HepG2 (cell line): Measurements from ENCODE around the gene VWCE. TPM values are rescaled to one million over a fixed set of nuclear protein-coding genes. Genes with fewer than 3 reads are reported as not detected.

Experiments used
- ARID3A ChIP-seq: IDR thresholded peaks from 2 replicates; pipeline ENCODE4 v1.6.1; 2012; ENCODE audit warnings: low read depth, low read length, improper control_type of control experiment
- CREB1 ChIP-seq, 2 experiments: fragments of 450-650 bp in 1 of 2; IDR thresholded peaks; 2 replicates each; pipeline ENCODE4 v1.6.1; 2016 to 2017; ENCODE audit warnings: control low read depth in 1 of 2, mild to moderate bottlenecking in 1 of 2, missing compliant biosample characterization in 1 of 2, missing genetic modification characterization in 1 of 2
- DDIT3 ChIP-seq: sonication (generic); formaldehyde crosslinking; IDR thresholded peaks from 2 replicates; pipeline ENCODE4 v1.4.0; 2020; ENCODE audit warnings: mild to moderate bottlenecking, missing genetic modification reagents
- EHMT2 ChIP-seq: fragments of 200-600 bp; sonication (generic); IDR thresholded peaks from 2 replicates; pipeline ENCODE4 v1.7.0; 2017; ENCODE audit warnings: antibody characterized with exemption, low read depth, low read length, borderline replicate concordance
- HNRNPL ChIP-seq: fragments of 200-400 bp; formaldehyde crosslinking; IDR thresholded peaks from 2 replicates; pipeline ENCODE4 v1.6.1; 2017; ENCODE audit warnings: mild to moderate bottlenecking, low read depth, low read length
- HOXA5 ChIP-seq: sonication (generic); formaldehyde crosslinking; IDR thresholded peaks from 2 replicates; pipeline ENCODE4 v1.4.0; 2020; ENCODE audit warnings: missing genetic modification reagents
- HOXA9 ChIP-seq: sonication (generic); formaldehyde crosslinking; IDR thresholded peaks from 2 replicates; pipeline ENCODE4 v1.8.1; 2022; ENCODE audit warnings: missing genetic modification reagents, mild to moderate bottlenecking, moderate library complexity, borderline replicate concordance
- KMT2B ChIP-seq: IDR thresholded peaks from 2 replicates; pipeline ENCODE4 v1.6.1; 2016; ENCODE audit warnings: missing genetic modification reagents, missing compliant biosample characterization
- PCBP1 ChIP-seq: fragments of 200-400 bp; formaldehyde crosslinking; IDR thresholded peaks from 2 replicates; pipeline ENCODE4 v1.6.1; 2017; ENCODE audit warnings: mild to moderate bottlenecking, low read depth, low read length, borderline replicate concordance
- PHF5A ChIP-seq: IDR thresholded peaks from one replicate; pipeline ENCODE4 v1.6.1; 2018; ENCODE audit warnings: low read depth, missing genetic modification reagents; ENCODE audit not compliant: unreplicated experiment
- POLR2A ChIP-seq, 2 experiments: IDR thresholded peaks; 2 replicates each; pipeline ENCODE4 v1.6.1; 2011; ENCODE audit warnings: low read depth in 2 of 2, low read length in 2 of 2, mild to moderate bottlenecking in 1 of 2, moderate library complexity in 1 of 2; ENCODE audit not compliant: insufficient read depth in 1 of 2
- REL ChIP-seq: sonication (generic); formaldehyde crosslinking; conservative IDR thresholded peaks from 2 replicates; pipeline ENCODE4 v1.8.0; 2022; ENCODE audit warnings: mild to moderate bottlenecking, missing genetic modification reagents, moderate library complexity
- SIN3B ChIP-seq: fragments of 150-350 bp; IDR thresholded peaks from 2 replicates; pipeline ENCODE4 v1.6.1; 2014; ENCODE audit warnings: low read length
- SRSF1 ChIP-seq: fragments of 200-400 bp; formaldehyde crosslinking; optimal IDR thresholded peaks from 2 replicates; pipeline ENCODE3; 2017; ENCODE audit warnings: mild to moderate bottlenecking, low read depth, low read length, moderate library complexity
- ZNF12 ChIP-seq: sonication (generic); formaldehyde crosslinking; IDR thresholded peaks from 2 replicates; pipeline ENCODE4 v1.5.0; 2020; ENCODE audit warnings: missing genetic modification reagents
- ZNF292 ChIP-seq: sonication (generic); formaldehyde crosslinking; IDR thresholded peaks from 2 replicates; pipeline ENCODE4 v1.8.1; 2022; ENCODE audit warnings: mild to moderate bottlenecking, low read depth, missing genetic modification reagents, borderline replicate concordance
- ZNF350 ChIP-seq: sonication (generic); formaldehyde crosslinking; IDR thresholded peaks from 2 replicates; pipeline ENCODE4 v1.4.0; 2020; ENCODE audit warnings: mild to moderate bottlenecking, low read depth, missing genetic modification reagents, borderline replicate concordance
- ZNF598 ChIP-seq: sonication (generic); formaldehyde crosslinking; IDR thresholded peaks from 2 replicates; pipeline ENCODE4 v1.5.1; 2020; ENCODE audit warnings: mild to moderate bottlenecking, missing genetic modification reagents, borderline replicate concordance
- ZNF629 ChIP-seq: sonication (generic); formaldehyde crosslinking; conservative IDR thresholded peaks from 2 replicates; pipeline ENCODE4 v1.5.0; 2020; ENCODE audit warnings: missing genetic modification reagents
- ZNF639 ChIP-seq: conservative IDR thresholded peaks from 2 replicates; pipeline ENCODE4 v1.6.1; 2018; ENCODE audit warnings: missing genetic modification reagents
- ZNF737 ChIP-seq: sonication (generic); formaldehyde crosslinking; IDR thresholded peaks from 2 replicates; pipeline ENCODE4 v1.5.0; 2020; ENCODE audit warnings: missing genetic modification reagents, mild to moderate bottlenecking, borderline replicate concordance
- polyA plus RNA-seq, 8 experiments: library from polyadenylated mRNA; depleted of rRNA in 3 of 8; stranded (reverse) in 7 of 8; unstranded in 1 of 8; fragments of >200 nt; fragmentation: Illumina TruSeq in 4 of 8; extraction: Trizol in 4 of 8; gene quantifications; 2 replicates each; pipeline versions ENCODE4 v1.2.1 to v1.2.3, GENCODE V29; 2011 to 2016; ENCODE audit warnings: low read depth in 4 of 8, missing spikeins in 1 of 8, mixed read lengths in 1 of 8; ENCODE audit not compliant: insufficient read depth in 1 of 8
- total RNA-seq, 5 experiments: library from RNA; depleted of rRNA; stranded (reverse); fragments of >200 nt; fragmentation: Illumina TruSeq; extraction: Trizol; gene quantifications; 2 replicates each; pipeline ENCODE4 v1.2.3, GENCODE V29; 2016; ENCODE audit warnings: low read depth in 1 of 5
- TF ChIP-seq, protein P1 (sequence below): IDR thresholded peaks from 2 replicates; pipeline ENCODE4 v1.6.1; 2018; ENCODE audit warnings: missing genetic modification reagents
- TF ChIP-seq, protein P2 (sequence below): sonication (generic); formaldehyde crosslinking; IDR thresholded peaks from 2 replicates; pipeline ENCODE4 v1.4.0; 2020; ENCODE audit warnings: missing genetic modification reagents
- TF ChIP-seq, protein P3 (sequence below): sonication (generic); formaldehyde crosslinking; IDR thresholded peaks from 2 replicates; pipeline ENCODE4 v1.4.0; 2020; ENCODE audit warnings: missing genetic modification reagents
- TF ChIP-seq, protein P4 (sequence below): sonication (generic); formaldehyde crosslinking; IDR thresholded peaks from 2 replicates; pipeline ENCODE4 v1.4.0; 2020; ENCODE audit warnings: mild to moderate bottlenecking, missing genetic modification reagents

VWCE gene
- total and polyA plus RNA-seq, 2 of the 13 experiments (the other 11 are each of a cell fraction or from before 2014, with no cell fraction given), result 27.6 to 58.3 TPM

- TF ChIP-seq, protein P1, sequence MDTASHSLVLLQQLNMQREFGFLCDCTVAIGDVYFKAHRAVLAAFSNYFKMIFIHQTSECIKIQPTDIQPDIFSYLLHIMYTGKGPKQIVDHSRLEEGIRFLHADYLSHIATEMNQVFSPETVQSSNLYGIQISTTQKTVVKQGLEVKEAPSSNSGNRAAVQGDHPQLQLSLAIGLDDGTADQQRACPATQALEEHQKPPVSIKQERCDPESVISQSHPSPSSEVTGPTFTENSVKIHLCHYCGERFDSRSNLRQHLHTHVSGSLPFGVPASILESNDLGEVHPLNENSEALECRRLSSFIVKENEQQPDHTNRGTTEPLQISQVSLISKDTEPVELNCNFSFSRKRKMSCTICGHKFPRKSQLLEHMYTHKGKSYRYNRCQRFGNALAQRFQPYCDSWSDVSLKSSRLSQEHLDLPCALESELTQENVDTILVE (CRISPR knock-in tag), result no peak
- TF ChIP-seq REL (no peak), POLR2A (IDR thresholded peaks at IDR 0.05; ENCODE audit: insufficient read depth in 1 of 2, low read depth in 2 of 2, low read length in 2 of 2) (peak in 1 of 2 experiments; percentile 43; a peak in 2 of 4 replicates), SIN3B (no peak), ARID3A (no peak), ZNF350 (no peak), CREB1 (IDR thresholded peaks at IDR 0.05) (no peak), CREB1 (CRISPR knock-in tag; IDR thresholded peaks at IDR 0.05) (no peak; the same call in 1 of the 2 replicates), PHF5A (CRISPR knock-in tag) (no peak), HNRNPL (no peak), DDIT3 (CRISPR knock-in tag) (no peak), EHMT2 (no peak), HOXA9 (no peak), ZNF639 (CRISPR knock-in tag) (no peak), ZNF598 (CRISPR knock-in tag) (no peak), KMT2B (CRISPR knock-in tag) (no peak), HOXA5 (CRISPR knock-in tag) (no peak), SRSF1 (no peak), ZNF292 (CRISPR knock-in tag) (no peak), PCBP1 (no peak), ZNF737 (CRISPR knock-in tag) (no peak), ZNF629 (CRISPR knock-in tag) (no peak), ZNF12 (CRISPR knock-in tag) (no peak)
- TF ChIP-seq, protein P2, sequence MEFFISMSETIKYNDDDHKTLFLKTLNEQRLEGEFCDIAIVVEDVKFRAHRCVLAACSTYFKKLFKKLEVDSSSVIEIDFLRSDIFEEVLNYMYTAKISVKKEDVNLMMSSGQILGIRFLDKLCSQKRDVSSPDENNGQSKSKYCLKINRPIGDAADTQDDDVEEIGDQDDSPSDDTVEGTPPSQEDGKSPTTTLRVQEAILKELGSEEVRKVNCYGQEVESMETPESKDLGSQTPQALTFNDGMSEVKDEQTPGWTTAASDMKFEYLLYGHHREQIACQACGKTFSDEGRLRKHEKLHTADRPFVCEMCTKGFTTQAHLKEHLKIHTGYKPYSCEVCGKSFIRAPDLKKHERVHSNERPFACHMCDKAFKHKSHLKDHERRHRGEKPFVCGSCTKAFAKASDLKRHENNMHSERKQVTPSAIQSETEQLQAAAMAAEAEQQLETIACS (CRISPR knock-in tag), result no peak
- TF ChIP-seq, protein P3, sequence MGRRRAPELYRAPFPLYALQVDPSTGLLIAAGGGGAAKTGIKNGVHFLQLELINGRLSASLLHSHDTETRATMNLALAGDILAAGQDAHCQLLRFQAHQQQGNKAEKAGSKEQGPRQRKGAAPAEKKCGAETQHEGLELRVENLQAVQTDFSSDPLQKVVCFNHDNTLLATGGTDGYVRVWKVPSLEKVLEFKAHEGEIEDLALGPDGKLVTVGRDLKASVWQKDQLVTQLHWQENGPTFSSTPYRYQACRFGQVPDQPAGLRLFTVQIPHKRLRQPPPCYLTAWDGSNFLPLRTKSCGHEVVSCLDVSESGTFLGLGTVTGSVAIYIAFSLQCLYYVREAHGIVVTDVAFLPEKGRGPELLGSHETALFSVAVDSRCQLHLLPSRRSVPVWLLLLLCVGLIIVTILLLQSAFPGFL, result no peak
- TF ChIP-seq, protein P4, sequence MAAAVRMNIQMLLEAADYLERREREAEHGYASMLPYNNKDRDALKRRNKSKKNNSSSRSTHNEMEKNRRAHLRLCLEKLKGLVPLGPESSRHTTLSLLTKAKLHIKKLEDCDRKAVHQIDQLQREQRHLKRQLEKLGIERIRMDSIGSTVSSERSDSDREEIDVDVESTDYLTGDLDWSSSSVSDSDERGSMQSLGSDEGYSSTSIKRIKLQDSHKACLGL (CRISPR knock-in tag), result no peak
These were observed 29.8 kb downstream of the VWCE start (continued) for GRCh38 chr11:61265357-61265756.
